GM12874 (cell line): Measurements from ENCODE around the gene OLFML2B.

ENCODE experiments used
- TF ChIP-seq, protein P1 (sequence below): IDR thresholded peaks from 2 replicates; pipeline ENCODE4 v1.5.1; 2011; ENCODE audit warnings: low read depth, mild to moderate bottlenecking, control low read depth, low read length, moderate library complexity; ENCODE audit not compliant: insufficient read depth

The OLFML2B gene

DNA sequence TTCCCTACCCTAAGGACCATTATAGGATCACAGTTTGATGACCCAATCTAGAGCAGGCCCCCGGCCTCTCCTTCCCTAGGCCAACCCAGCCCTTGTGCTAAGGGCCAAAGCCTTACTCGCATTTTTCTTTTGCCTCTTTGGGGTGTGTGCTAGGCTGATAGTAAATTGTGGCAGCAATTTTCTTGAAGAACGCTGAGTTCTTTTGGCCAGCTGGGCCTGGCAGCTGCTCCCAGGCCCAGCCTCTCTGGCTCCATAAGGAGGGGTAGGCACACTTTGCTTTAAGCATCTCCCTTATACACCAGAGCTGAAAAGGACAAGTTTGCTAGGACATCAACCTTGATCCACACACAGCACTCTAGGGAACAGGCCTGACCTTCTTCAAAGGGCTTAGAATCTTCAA lies 4.2 kb downstream of the OLFML2B start:
- TF ChIP-seq, protein P1, sequence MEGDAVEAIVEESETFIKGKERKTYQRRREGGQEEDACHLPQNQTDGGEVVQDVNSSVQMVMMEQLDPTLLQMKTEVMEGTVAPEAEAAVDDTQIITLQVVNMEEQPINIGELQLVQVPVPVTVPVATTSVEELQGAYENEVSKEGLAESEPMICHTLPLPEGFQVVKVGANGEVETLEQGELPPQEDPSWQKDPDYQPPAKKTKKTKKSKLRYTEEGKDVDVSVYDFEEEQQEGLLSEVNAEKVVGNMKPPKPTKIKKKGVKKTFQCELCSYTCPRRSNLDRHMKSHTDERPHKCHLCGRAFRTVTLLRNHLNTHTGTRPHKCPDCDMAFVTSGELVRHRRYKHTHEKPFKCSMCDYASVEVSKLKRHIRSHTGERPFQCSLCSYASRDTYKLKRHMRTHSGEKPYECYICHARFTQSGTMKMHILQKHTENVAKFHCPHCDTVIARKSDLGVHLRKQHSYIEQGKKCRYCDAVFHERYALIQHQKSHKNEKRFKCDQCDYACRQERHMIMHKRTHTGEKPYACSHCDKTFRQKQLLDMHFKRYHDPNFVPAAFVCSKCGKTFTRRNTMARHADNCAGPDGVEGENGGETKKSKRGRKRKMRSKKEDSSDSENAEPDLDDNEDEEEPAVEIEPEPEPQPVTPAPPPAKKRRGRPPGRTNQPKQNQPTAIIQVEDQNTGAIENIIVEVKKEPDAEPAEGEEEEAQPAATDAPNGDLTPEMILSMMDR = no peak

DNA sequence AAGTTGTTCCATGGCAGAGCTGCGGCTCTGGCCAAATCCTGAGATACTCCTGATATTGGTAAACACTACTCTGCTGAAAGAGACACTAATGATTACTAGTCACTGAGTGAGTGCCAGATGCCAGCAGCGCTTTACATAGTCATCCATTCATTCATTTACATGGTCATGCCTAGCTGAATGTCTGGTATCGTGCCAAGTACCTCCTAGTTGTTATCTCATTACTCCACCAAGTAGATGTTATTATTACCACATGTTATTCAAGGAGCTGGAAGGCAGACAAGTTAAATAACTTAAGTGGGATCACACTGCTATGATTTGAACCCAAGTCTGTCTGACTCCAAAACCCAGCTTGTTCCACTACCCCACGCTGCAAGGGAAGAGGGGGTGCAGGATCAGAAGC lies 4.7 kb downstream of the OLFML2B start:
- TF ChIP-seq, protein P1 = no peak

DNA sequence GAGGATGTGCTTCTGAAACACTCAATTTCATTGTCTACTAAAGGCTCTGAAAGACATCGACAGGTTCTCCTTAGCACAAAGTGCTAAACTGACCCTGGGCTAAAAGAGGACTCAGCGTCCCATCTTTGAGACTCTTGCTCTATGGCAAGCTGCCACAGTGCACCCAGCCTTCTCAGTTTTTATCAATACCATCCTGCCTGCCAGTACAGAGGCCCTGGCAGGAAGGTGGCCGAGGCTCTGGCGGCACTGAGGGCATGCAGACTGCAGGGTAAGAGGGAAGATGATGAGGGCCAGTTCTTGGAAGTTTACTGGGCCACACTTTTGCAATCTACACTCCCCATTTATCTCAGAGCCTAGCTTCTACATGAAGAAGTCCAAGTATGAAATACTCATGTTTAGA lies 5.3 kb downstream of the OLFML2B start:
- TF ChIP-seq, protein P1 = no peak

DNA sequence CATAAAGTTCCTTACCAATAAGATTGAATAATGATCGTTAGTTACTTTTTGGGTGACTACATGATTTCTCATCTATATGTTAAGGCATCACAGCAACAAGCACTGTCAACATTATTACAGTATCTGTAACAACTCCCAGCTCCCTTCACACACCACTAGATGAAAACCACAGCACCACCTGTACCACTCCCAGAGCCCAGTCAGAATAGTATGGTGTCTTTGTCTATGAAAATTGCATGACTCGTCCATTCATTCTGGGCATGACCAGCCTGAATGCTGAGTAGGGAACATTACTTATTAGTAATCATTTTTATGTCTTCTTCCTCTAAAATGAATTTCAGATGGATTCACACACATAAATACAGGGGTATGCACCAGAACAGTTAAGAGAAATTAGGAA lies 7.0 kb downstream of the OLFML2B start:
- TF ChIP-seq, protein P1 = no peak

DNA sequence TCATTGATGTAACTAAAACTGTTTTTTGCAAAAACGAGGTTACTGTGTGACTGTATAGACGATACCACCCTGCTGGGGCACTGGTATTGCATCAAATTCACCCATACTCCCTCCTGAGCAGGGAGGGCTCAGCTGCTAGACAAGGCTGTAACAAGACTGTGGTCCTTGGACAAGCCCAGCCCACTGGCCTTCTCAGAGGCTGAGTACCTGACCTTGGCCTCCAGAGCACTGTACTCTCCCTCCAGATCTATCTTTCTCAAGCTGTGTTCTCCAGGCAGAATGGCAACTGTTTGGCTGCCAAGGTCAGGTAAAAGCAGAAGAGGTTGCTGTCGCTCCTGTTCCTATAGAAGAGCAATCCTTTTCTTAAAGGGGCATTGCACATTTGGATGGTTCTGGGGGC lies 8.5 kb downstream of the OLFML2B start:
- TF ChIP-seq, protein P1 = no peak

DNA sequence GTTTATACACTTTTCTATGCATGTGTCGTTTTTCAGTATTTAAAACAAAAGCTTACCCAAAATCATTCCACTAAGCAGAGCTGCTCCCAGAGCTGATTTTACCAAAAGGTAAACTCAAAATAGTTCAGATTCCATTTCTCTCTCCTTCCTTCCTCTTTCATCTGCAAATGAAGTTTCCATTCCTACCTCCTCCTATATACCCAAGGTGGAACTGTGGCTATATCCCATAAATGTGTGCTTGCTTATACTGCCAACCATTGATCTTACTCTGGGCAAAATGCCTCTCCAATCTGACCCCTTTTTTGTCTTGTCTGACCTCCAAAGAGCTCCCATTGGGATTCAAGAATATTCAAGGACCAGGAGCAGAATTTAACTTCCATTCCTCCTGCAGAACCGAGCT lies 9.5 kb downstream of the OLFML2B start:
- TF ChIP-seq, protein P1 = no peak

DNA sequence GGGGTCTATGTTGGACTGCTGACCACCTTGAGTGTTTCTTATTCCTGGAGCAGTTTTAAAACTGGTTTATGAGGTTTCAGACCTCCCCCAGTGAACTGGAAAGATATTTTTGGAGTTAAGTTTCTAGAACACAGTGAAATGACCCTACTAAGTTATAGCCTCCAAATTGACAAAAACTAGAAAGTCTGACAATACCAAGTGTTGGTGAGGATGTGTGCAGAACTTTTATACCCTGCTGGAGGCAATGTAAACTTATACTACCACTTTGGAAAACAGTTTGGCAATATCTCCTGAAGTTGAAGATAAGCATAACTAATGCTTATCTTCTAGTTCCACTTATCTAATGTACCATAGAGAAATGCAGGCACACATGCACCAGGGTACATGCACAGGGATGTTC lies 10.4 kb downstream of the OLFML2B start:
- TF ChIP-seq, protein P1 = no peak
